Ecto neural progenitor cell (in vitro differentiated cells): ENCODE data around the gene HDAC4.
A peak's percentile ranks its signal among the peaks of the same experiment; 100 is the strongest.

ENCODE experiments used
- DNase-seq: peaks from one replicate; pipeline ENCODE4 v3.0.0-alpha.2; 2018; ENCODE audit warnings: low spot score

Gene HDAC4

DNA sequence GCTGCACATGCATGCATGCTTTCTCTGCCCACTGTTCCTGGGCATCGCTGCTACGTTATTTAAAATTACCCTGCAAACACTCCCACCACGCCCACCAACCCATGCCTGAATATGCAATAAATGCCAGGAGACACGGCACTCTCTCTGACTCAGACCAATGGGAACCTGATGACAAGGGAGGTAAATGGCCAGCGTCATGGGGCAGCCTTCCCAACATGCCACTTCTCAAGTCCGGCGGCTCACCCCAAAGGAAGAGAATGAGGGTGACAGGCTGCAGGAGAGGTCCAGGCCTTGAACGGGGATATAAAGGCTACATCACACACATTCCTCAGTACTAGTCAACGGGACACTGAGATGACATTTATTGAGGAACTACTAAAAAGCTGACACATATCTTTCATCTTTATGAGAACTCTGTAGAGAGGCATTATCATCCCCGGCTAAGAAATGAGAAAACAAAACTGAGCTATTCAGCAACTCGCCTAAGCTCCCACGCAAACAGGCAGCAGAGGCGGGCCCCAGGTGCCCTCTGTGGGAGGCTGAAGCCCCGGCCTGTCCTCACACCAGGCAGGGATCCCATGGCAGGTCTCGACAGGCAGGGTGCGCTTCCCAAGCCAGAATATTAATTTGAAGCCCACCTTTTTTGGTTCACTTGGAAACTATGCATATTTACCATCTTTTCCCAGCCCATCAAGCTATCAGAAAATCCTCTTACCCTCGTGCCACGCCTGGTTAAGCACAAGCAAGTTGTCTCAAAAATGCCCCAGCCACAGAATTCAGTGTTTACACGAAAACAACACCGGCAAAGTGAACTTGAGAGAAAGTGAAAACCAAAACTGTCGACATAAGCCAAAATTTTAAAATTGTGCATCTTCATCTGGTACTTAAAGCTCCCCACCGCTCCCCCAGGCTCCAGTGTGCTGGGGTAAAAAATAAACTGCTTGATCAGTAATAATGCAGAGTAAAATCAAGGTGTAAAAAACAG, 166.3 kb downstream of the HDAC4 start:
- DNase-seq: no peak

- no peak for DNase-seq
Measured at GRCh38 chr2:239233576-239233975, 167.2 kb downstream of the HDAC4 start.

GRCh38 chr2:239232195-239232578, 168.6 kb downstream of the HDAC4 start:
- DNase-seq: no peak

- DNase-seq: no peak
Measured at GRCh38 chr2:239231231-239232194, 169.3 kb downstream of the HDAC4 start.

DNA sequence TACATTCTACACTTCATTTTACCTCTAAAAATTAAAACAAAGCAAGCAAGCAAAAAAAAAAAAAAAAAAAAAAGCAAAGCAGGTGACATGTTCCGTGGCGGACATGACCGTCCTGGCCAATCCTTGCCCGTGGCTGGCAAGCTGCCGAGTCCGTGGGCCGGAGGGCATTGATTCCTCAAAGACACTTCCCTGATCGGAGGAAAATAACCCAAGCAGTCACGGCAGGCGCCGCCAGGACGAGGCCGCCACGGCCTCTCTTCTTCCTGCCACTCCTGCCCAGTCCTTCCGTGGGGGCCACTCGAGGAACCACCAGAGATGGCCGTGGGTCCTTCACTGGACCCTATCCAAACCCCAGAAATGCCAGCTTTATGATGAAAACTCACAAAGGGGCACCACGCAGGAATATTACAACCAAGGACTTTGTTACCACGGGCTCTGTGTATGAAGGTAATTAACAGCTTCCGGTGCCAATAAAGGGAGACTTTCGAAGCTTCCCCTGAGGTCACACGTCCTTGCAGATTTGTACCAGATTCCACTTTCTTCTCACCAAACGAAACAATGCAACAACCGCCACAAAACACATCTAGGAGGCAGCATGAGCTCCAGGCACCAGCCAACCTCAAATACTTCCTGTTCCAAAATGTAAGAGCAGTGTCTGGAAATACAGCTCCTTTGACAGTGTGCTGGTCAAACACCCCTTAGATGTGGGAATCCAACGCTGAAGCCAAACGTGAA, 170.3 kb downstream of the HDAC4 start:
- no peak for DNase-seq

DNA sequence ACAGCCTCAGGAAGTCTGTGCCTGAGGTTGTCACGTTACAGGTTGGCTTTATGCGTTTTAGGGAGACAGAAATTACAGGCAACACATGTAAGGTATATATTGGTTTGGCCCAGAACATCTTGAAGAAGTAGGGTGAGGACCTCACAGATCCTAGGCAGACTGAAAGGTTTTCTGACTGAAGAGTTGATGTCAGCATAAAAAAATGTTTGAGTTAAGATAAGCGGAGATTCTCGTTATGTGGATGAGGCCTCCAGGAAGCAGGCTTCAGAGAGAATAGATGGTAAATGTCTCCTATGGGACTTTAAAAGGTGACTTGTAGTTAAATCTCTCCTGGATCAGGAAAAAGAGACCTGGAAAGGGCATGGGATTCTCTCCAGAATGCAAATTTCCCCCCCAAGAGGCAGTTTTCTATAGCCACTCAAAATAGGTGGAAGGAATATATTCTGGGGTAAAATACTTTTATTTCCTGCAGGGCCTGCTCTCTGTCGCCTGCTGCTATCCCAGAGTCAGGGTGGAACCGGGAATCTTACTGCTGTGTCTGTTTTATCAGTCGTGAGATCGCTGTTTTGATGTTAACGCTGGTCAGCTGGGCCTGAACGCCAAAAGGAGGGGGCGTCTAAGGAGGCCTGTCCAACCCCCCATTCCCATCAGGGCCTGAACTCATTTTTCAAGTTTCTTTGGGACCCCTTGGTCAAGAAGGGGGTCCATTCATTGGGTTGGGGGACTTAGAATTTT, 171.1 kb downstream of the HDAC4 start:
- DNase-seq: no peak

DNA sequence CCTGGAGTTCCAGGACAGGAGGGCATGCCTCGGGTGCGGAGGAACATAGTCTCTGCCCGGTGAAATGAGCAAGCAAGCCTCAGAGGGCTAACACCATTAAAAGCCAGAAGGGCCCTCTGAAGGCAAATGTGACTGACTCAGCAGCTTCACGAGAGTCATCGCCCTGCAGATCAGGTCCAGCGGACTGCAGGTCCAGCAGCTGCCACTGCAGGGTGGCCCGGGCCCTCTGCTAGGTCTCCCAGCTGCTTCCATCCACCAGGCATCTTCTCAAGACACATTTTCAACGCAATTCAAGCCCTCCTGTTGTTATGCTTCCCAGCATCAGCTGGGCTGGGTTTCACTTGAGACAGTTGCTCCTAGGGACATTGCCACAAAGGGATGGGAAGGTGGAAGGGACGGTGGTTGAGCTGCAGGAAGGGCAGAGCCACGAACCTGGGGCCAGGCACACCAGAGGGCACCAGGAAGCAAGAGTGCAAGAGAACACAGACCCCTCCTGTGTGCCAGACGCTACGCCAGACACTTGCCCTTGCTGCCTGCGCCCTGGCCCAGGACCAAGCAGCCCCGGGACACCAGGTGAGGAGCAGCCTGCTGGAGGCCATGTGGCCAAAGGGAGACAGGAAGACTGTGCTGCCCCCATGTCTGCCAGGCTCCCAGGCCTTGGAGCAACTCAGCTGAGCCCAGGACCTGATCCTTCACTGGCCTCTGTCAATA, 173.0 kb downstream of the HDAC4 start:
- peak; percentile 45 for DNase-seq

- no peak for DNase-seq
Measured at GRCh38 chr2:239226677-239227581, 173.9 kb downstream of the HDAC4 start.

- DNase-seq: no peak
Measured at GRCh38 chr2:239225871-239226561, 174.8 kb downstream of the HDAC4 start.

DNA sequence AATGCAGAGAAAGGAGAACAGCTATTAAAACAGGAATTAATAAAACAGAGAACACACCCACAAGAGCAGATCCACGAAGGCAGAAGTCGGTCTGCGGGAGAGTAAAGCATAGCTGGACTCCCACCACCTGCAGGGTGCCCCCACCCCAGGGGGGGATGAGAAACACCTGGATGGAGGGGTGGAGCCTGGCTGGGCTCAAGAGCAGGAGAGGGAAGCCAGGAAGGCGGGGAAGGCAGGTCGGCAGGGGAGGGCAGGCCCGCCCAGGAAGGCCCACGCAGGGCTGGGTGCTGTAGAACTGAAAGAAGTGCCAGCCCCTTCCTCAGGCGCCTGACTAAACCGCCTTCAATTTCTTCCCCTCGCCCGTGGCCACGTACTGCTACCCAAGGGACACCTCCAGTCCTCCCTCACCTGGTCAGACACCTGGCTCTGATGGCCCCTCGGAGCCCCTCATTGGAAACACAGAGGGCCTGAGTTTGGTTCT, 175.4 kb downstream of the HDAC4 start:
- no peak for DNase-seq

GRCh38 chr2:239224955-239225354, 175.9 kb downstream of the HDAC4 start:
- DNase-seq: no peak

GRCh38 chr2:239224199-239224570, 176.6 kb downstream of the HDAC4 start:
- DNase-seq: no peak

DNA sequence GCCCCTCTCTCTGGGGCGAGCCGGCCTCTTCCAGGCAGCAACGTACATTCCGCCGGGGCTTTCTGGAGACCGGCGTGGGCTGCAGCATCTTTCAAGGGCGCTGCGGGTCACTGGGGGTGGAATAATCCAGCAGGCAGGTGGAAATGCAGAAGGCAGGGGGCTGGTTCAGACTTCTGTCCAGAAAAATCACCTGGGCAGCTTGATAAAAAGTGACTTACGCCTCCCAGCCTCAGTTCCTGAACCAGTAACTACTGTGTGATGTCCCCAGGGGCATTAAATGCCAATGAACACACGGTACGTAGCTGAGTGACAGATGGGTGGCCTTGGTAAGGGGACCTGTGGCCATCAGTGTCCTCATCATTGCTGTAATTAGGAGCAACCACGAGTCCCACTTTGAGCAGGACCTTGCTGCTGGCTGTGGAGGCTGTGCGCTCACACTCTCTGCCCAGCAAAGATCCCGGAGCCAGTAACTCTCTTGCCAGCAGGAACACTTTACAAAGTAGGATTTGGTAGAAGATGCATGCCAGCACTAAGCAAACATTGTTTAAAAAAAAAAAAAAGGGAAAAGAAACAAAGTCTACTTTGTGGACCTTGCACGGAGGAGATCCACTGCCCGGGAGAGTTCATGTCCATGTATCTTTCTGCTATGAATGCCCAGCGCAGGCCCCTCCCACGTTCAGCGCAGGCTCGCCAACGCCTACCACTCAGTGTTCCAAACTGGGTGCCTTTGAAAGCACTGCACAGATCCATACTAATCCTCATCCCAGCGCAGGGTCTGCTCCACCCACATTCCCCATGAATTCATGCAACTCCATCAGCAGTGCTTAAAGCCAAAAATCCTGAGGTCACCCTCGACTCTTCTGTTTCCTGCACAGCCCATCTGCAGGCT, 177.3 kb downstream of the HDAC4 start:
- DNase-seq: no peak

- DNase-seq: no peak
Measured at GRCh38 chr2:239222706-239223309, 178.0 kb downstream of the HDAC4 start.

GRCh38 chr2:239222312-239222660, 178.5 kb downstream of the HDAC4 start:
- no peak for DNase-seq

DNA sequence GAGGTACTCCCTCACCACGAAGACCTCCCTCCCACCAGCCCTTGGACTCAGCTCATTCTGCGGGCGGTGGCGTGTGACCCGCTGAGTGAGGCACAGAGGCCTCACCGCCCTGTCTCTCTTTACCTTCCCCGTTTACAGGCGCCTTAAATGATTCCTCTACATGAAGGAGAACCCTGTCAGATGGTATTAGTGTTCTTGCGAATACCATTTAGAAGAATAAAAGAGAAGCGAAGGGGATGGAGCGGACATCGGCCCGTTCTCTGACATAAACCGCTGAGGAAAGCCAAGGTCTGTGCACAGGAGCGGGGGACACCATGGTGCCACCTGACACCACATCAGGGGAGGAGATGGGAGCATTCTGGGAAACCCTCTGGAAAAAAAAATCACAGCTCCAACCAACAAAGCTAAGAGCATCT, 179.8 kb downstream of the HDAC4 start:
- no peak for DNase-seq

DNA sequence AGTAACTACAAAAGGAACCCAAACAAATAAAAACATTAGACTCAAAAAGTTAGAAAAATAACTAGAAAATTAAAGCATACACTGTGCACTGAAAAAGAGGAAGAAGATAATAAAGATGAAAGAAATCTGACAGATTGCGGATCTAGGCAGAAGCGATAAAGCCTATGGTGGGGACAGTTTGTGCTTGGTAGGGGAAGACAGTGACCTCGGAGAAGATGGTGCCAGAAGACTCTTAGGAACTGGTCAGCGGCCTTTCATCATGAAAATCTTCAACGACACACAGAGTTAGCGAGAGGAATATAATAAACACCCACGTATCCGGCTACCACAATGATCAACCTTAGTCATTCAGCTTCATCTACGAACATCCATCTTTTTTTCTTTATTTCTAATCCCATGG, 180.5 kb downstream of the HDAC4 start:
- DNase-seq: no peak
